ENCODE results near the gene IDH1.
"Not testable (repeated sequence)": the region's sequence is repeated elsewhere in the genome, so short reads cannot be mapped to it uniquely, and the experiment has no call there.

The IDH1 gene

GRCh38 chr2:208221873-208222272, 33.0 kb downstream of the IDH1 start:
- H3K36me3 ChIP-seq (ENCODE audit: control insufficient read depth in 2 of 2, insufficient read depth in 2 of 2, low read length in 2 of 2); H3K27me3 ChIP-seq (ENCODE audit: control insufficient read depth in 1 of 2, insufficient read depth in 2 of 2, low read length in 2 of 2); H3K27ac ChIP-seq (ENCODE audit: low read length); H3K9ac ChIP-seq (ENCODE audit: low read length in 2 of 2); H3K9me3 ChIP-seq (ENCODE audit: control insufficient read depth in 2 of 2, low read length in 2 of 2); H3K4me3 ChIP-seq (ENCODE audit: low read length in 2 of 2); H3K4me1 ChIP-seq (ENCODE audit: control insufficient read depth, insufficient read depth, low read length): not testable (repeated sequence)

GRCh38 chr2:208210688-208211451, 44.0 kb downstream of the IDH1 start:
- H3K4me3 ChIP-seq (ENCODE audit: low read length in 2 of 2) = no peak overlapping the region
- no peak overlapping the region for H3K9ac ChIP-seq (ENCODE audit: low read length in 2 of 2)
- no peaks in the 10 kb centered on the region for H3K9me3 ChIP-seq (ENCODE audit: control insufficient read depth in 2 of 2, low read length in 2 of 2)
- H3K36me3 ChIP-seq (ENCODE audit: control insufficient read depth in 2 of 2, insufficient read depth in 2 of 2, low read length in 2 of 2) = no peaks in the 10 kb centered on the region
- no peaks in the 10 kb centered on the region for H3K4me1 ChIP-seq (ENCODE audit: control insufficient read depth, insufficient read depth, low read length)
- no peaks in the 10 kb centered on the region for H3K27me3 ChIP-seq (ENCODE audit: control insufficient read depth in 1 of 2, insufficient read depth in 2 of 2, low read length in 2 of 2)
- no peak overlapping the region for H3K27ac ChIP-seq (ENCODE audit: low read length)

GRCh38 chr2:208208335-208209085, 46.4 kb downstream of the IDH1 start:
- Histone ChIP-seq H3K36me3 (ENCODE audit: control insufficient read depth in 2 of 2, insufficient read depth in 2 of 2, low read length in 2 of 2) (no peaks in the 10 kb centered on the region), H3K4me3 (ENCODE audit: low read length in 2 of 2) (no peak overlapping the region), H3K9me3 (ENCODE audit: control insufficient read depth in 2 of 2, low read length in 2 of 2) (no peaks in the 10 kb centered on the region), H3K27me3 (ENCODE audit: control insufficient read depth in 1 of 2, insufficient read depth in 2 of 2, low read length in 2 of 2) (no peaks in the 10 kb centered on the region), H3K4me1 (ENCODE audit: control insufficient read depth, insufficient read depth, low read length) (no peaks in the 10 kb centered on the region), H3K27ac (ENCODE audit: low read length) (no peak overlapping the region), H3K9ac (ENCODE audit: low read length in 2 of 2) (no peak overlapping the region)

- H3K9ac ChIP-seq (ENCODE audit: low read length in 2 of 2) = no peak overlapping the region
Measured at GRCh38 chr2:208207769-208208168, 47.1 kb downstream of the IDH1 start.

GRCh38 chr2:208204166-208204565, 50.7 kb downstream of the IDH1 start:
- H3K27me3 ChIP-seq (ENCODE audit: control insufficient read depth in 1 of 2, insufficient read depth in 2 of 2, low read length in 2 of 2) = peaks cover 0 to 2% of the 10 kb centered on the region in 2 donors
- H3K4me1 ChIP-seq (ENCODE audit: control insufficient read depth, insufficient read depth, low read length) = no peaks in the 10 kb centered on the region
- H3K36me3 ChIP-seq (ENCODE audit: control insufficient read depth in 2 of 2, insufficient read depth in 2 of 2, low read length in 2 of 2) = no peaks in the 10 kb centered on the region
- no peak overlapping the region for H3K9ac ChIP-seq (ENCODE audit: low read length in 2 of 2)
- no peak overlapping the region for H3K4me3 ChIP-seq (ENCODE audit: low read length in 2 of 2)
- no peaks in the 10 kb centered on the region for H3K9me3 ChIP-seq (ENCODE audit: control insufficient read depth in 2 of 2, low read length in 2 of 2)
- no peak overlapping the region for H3K27ac ChIP-seq (ENCODE audit: low read length)

More at GRCh38 chr2:208207769-208208168, 47.1 kb downstream of the IDH1 start:
- Histone ChIP-seq H3K27ac (ENCODE audit: low read length) (no peak overlapping the region), H3K27me3 (ENCODE audit: control insufficient read depth in 1 of 2, insufficient read depth in 2 of 2, low read length in 2 of 2) (no peaks in the 10 kb centered on the region), H3K4me1 (ENCODE audit: control insufficient read depth, insufficient read depth, low read length) (no peaks in the 10 kb centered on the region), H3K9me3 (ENCODE audit: control insufficient read depth in 2 of 2, low read length in 2 of 2) (no peaks in the 10 kb centered on the region), H3K4me3 (ENCODE audit: low read length in 2 of 2) (no peak overlapping the region), H3K36me3 (ENCODE audit: control insufficient read depth in 2 of 2, insufficient read depth in 2 of 2, low read length in 2 of 2) (no peaks in the 10 kb centered on the region)

GRCh38 chr2:208195531-208195930, 59.3 kb downstream of the IDH1 start:
- Histone ChIP-seq H3K27ac (ENCODE audit: low read length) (no peak overlapping the region), H3K27me3 (ENCODE audit: control insufficient read depth in 1 of 2, insufficient read depth in 2 of 2, low read length in 2 of 2) (peaks cover 0 to 3% of the 10 kb centered on the region in 2 donors), H3K4me3 (ENCODE audit: low read length in 2 of 2) (no peak overlapping the region), H3K36me3 (ENCODE audit: control insufficient read depth in 2 of 2, insufficient read depth in 2 of 2, low read length in 2 of 2) (no peaks in the 10 kb centered on the region), H3K4me1 (ENCODE audit: control insufficient read depth, insufficient read depth, low read length) (no peaks in the 10 kb centered on the region), H3K9ac (ENCODE audit: low read length in 2 of 2) (no peak overlapping the region), H3K9me3 (ENCODE audit: control insufficient read depth in 2 of 2, low read length in 2 of 2) (no peaks in the 10 kb centered on the region)

GRCh38 chr2:208192611-208193236, 62.1 kb downstream of the IDH1 start:
- peaks cover 0 to 3% of the 10 kb centered on the region in 2 donors for H3K27me3 ChIP-seq (ENCODE audit: control insufficient read depth in 1 of 2, insufficient read depth in 2 of 2, low read length in 2 of 2)
- H3K4me3 ChIP-seq (ENCODE audit: low read length in 2 of 2) = no peak overlapping the region
- H3K36me3 ChIP-seq (ENCODE audit: control insufficient read depth in 2 of 2, insufficient read depth in 2 of 2, low read length in 2 of 2) = no peaks in the 10 kb centered on the region
- no peaks in the 10 kb centered on the region for H3K4me1 ChIP-seq (ENCODE audit: control insufficient read depth, insufficient read depth, low read length)
- no peak overlapping the region for H3K27ac ChIP-seq (ENCODE audit: low read length)
- no peak overlapping the region for H3K9ac ChIP-seq (ENCODE audit: low read length in 2 of 2)
- no peaks in the 10 kb centered on the region for H3K9me3 ChIP-seq (ENCODE audit: control insufficient read depth in 2 of 2, low read length in 2 of 2)

GRCh38 chr2:208189810-208190503, 64.9 kb downstream of the IDH1 start, which contains the start of gene C2orf80:
Gene C2orf80, minus strand, starts transcription at chr2:208190030. Its CDS starts 3,044 bp downstream, at chr2:208186986.
- Histone ChIP-seq H3K4me1 (ENCODE audit: control insufficient read depth, insufficient read depth, low read length) (no peaks in the 10 kb centered on the region), H3K9me3 (ENCODE audit: control insufficient read depth in 2 of 2, low read length in 2 of 2) (no peaks in the 10 kb centered on the region), H3K9ac (ENCODE audit: low read length in 2 of 2) (no peak within 1 kb of the TSS), H3K4me3 (ENCODE audit: low read length in 2 of 2) (no peak within 1 kb of the TSS), H3K36me3 (ENCODE audit: control insufficient read depth in 2 of 2, insufficient read depth in 2 of 2, low read length in 2 of 2) (no peaks in the 10 kb centered on the region), H3K27ac (ENCODE audit: low read length) (no peak within 1 kb of the TSS), H3K27me3 (ENCODE audit: control insufficient read depth in 1 of 2, insufficient read depth in 2 of 2, low read length in 2 of 2) (peaks cover 0 to 3% of the 10 kb centered on the region in 2 donors)

GRCh38 chr2:208189069-208189809, 65.6 kb downstream of the IDH1 start:
- no peak overlapping the region for H3K27ac ChIP-seq (ENCODE audit: low read length)
- H3K9ac ChIP-seq (ENCODE audit: low read length in 2 of 2) = no peak overlapping the region
- H3K4me1 ChIP-seq (ENCODE audit: control insufficient read depth, insufficient read depth, low read length) = no peaks in the 10 kb centered on the region
- H3K36me3 ChIP-seq (ENCODE audit: control insufficient read depth in 2 of 2, insufficient read depth in 2 of 2, low read length in 2 of 2) = no peaks in the 10 kb centered on the region
- no peaks in the 10 kb centered on the region for H3K9me3 ChIP-seq (ENCODE audit: control insufficient read depth in 2 of 2, low read length in 2 of 2)
- H3K4me3 ChIP-seq (ENCODE audit: low read length in 2 of 2) = no peak overlapping the region
- peaks cover 0 to 3% of the 10 kb centered on the region in 2 donors for H3K27me3 ChIP-seq (ENCODE audit: control insufficient read depth in 1 of 2, insufficient read depth in 2 of 2, low read length in 2 of 2)

GRCh38 chr2:208186893-208187292, 68.0 kb downstream of the IDH1 start:
- no peaks in the 10 kb centered on the region for H3K36me3 ChIP-seq (ENCODE audit: control insufficient read depth in 2 of 2, insufficient read depth in 2 of 2, low read length in 2 of 2)
- no peak overlapping the region for H3K9ac ChIP-seq (ENCODE audit: low read length in 2 of 2)
- H3K9me3 ChIP-seq (ENCODE audit: control insufficient read depth in 2 of 2, low read length in 2 of 2) = no peaks in the 10 kb centered on the region
- no peaks in the 10 kb centered on the region for H3K4me1 ChIP-seq (ENCODE audit: control insufficient read depth, insufficient read depth, low read length)
- H3K27ac ChIP-seq (ENCODE audit: low read length) = no peak overlapping the region
- H3K4me3 ChIP-seq (ENCODE audit: low read length in 2 of 2) = no peak overlapping the region
- H3K27me3 ChIP-seq (ENCODE audit: control insufficient read depth in 1 of 2, insufficient read depth in 2 of 2, low read length in 2 of 2) = no peaks in the 10 kb centered on the region
